ENCODE measurements around the gene FYTTD1. TPM values are rescaled to one million over a fixed set of nuclear protein-coding genes. Genes with fewer than 3 reads are reported as not detected.

The FYTTD1 gene
- polyA plus RNA-seq, 6 donors from 2014 or later, result 64.2 to 78.5 (median 68.8) TPM

DNA sequence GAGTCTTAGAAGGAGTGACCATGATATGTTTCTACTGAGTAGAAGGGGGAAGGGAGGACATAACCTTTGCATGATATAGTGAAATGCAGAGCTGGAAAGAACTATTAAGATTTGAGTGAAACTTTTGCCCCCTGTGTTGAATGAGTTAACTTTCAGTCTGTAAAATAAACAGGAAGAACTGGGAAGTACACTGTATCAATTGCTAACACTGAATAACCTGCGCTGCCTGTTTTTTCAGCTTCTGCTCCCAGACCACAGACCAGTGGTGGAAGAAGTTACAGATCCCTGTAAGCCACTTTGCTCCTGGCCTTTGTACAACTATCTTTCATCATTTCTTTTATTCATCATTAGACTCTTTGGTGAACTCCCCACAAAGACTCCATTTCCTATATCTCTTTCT is 37.7 kb downstream of the FYTTD1 start:
- H3K4me3 Mint-ChIP-seq, result peak overlapping the region in 1 of 8 donors; percentile 53
- no peaks in the 10 kb centered on the region for H3K27me3 Mint-ChIP-seq
- H3K4me1 Mint-ChIP-seq, result peaks cover 15 to 39% (median 33%) of the 10 kb centered on the region in 3 donors
- no peaks in the 10 kb centered on the region for H3K36me3 Mint-ChIP-seq
- DNase-seq (no peak), ATAC-seq (ENCODE audit: low read depth in 2 of 2) (no peak)
- H3K9me3 Mint-ChIP-seq, result no peaks in the 10 kb centered on the region
- H3K27ac Mint-ChIP-seq, result peak overlapping the region in 1 of 6 donors; percentile 25

DNA sequence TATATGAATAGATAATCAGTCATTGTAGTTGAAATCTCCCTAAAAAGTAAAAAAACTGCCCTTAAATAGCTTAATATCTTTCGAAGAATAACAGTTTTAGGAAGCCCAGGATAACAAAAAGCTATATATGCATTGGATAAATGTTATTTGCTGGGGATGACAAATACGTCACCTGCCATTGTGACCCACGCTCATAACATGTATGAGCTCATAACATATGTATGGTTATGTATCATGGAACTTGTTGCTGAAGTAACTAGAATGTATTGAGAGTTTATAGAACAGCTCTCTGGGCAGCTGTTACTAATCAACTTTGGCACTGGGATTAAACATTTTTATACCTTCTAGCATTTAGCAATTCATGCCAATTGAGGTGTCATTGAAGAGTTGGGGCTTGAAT is 39.6 kb downstream of the FYTTD1 start:
- ATAC-seq (ENCODE audit: low read depth in 2 of 2) (no peak), DNase-seq (no peak)
- H3K27me3 Mint-ChIP-seq, result no peaks in the 10 kb centered on the region
- H3K4me1 Mint-ChIP-seq, result peaks cover 24 to 45% (median 36%) of the 10 kb centered on the region in 3 donors
- no peaks in the 10 kb centered on the region for H3K9me3 Mint-ChIP-seq
- peak overlapping the region in 2 of 6 donors; percentile 94 to 96 for H3K27ac Mint-ChIP-seq
- H3K4me3 Mint-ChIP-seq, result peak overlapping the region in 2 of 8 donors; percentile 90 to 96
- no peaks in the 10 kb centered on the region for H3K36me3 Mint-ChIP-seq

DNA sequence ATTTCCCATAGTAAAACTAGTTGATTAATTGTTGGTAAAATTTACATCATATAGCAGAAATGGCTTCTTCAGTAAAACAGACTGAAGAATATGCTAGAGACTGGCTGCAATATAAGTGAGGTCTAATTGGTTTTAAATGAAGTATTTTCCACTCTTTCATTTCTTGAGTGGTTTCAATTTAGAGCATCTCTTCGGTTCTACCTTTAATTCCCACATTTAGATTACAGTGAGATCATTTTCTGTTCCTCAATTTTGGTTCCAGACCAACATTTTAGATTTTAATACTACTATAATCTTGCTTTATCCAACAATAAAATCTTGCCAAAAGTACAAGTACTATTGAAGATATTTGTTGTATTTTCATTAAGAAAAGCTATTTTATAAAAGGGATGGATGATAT is 40.4 kb downstream of the FYTTD1 start:
- H3K36me3 Mint-ChIP-seq, result no peaks in the 10 kb centered on the region
- peak; percentile 27 for DNase-seq
- no peak for ATAC-seq (ENCODE audit: low read depth in 2 of 2)
- H3K4me3 Mint-ChIP-seq, result peak overlapping the region; percentile 88 to 98 (median 96)
- no peaks in the 10 kb centered on the region for H3K27me3 Mint-ChIP-seq
- no peaks in the 10 kb centered on the region for H3K9me3 Mint-ChIP-seq
- peaks cover 23 to 46% (median 38%) of the 10 kb centered on the region in 3 donors for H3K4me1 Mint-ChIP-seq
- peak overlapping the region; percentile 94 to 99 (median 96) for H3K27ac Mint-ChIP-seq

- ATAC-seq (ENCODE audit: low read depth in 2 of 2) (peak; percentile 72 to 74), DNase-seq (peak; percentile 83)
- H3K27ac Mint-ChIP-seq, result peak within 1 kb of the TSS; percentile 94 to 99 (median 97)
- no peaks in the 10 kb centered on the region for H3K27me3 Mint-ChIP-seq
- no peaks in the 10 kb centered on the region for H3K9me3 Mint-ChIP-seq
- peak within 1 kb of the TSS; percentile 88 to 98 (median 96) for H3K4me3 Mint-ChIP-seq
- peaks cover 34 to 56% (median 51%) of the 10 kb centered on the region in 3 donors for H3K4me1 Mint-ChIP-seq
- H3K36me3 Mint-ChIP-seq, result no peaks in the 10 kb centered on the region
These were observed 41.6 kb downstream of the FYTTD1 start, which contains the start of gene LRCH3 for GRCh38 chr3:197791113-197791891. Gene LRCH3 (plus strand): TSS chr3:197791254. CDS start chr3:197791279, 25 bp downstream.

- DNase-seq, result no peak
These were observed 42.4 kb downstream of the FYTTD1 start for GRCh38 chr3:197791892-197792647.

GRCh38 chr3:197793247-197793646 is 43.6 kb downstream of the FYTTD1 start:
- ATAC-seq (ENCODE audit: low read depth in 2 of 2), result no peak
- Mint-ChIP-seq H3K36me3 (no peaks in the 10 kb centered on the region), H3K4me1 (peaks cover 47 to 75% (median 66%) of the 10 kb centered on the region in 3 donors)

More at GRCh38 chr3:197791892-197792647, 42.4 kb downstream of the FYTTD1 start:
- Mint-ChIP-seq H3K36me3 (no peaks in the 10 kb centered on the region), H3K4me3 (peak overlapping the region; percentile 88 to 98 (median 96)), H3K27ac (peak overlapping the region; percentile 94 to 99 (median 97)), H3K9me3 (no peaks in the 10 kb centered on the region), H3K27me3 (no peaks in the 10 kb centered on the region), H3K4me1 (peaks cover 39 to 64% (median 58%) of the 10 kb centered on the region in 3 donors)
- peak; percentile 32 to 37 for ATAC-seq (ENCODE audit: low read depth in 2 of 2)

GRCh38 chr3:197794115-197794514 is 44.4 kb downstream of the FYTTD1 start:
- no peaks in the 10 kb centered on the region for H3K9me3 Mint-ChIP-seq
- ATAC-seq (ENCODE audit: low read depth in 2 of 2) (no peak), DNase-seq (no peak)
- peak overlapping the region in 3 of 8 donors; percentile 10 to 96 (median 34) for H3K4me3 Mint-ChIP-seq
- H3K36me3 Mint-ChIP-seq, result no peaks in the 10 kb centered on the region
- no peaks in the 10 kb centered on the region for H3K27me3 Mint-ChIP-seq
- peaks cover 53 to 84% (median 75%) of the 10 kb centered on the region in 3 donors for H3K4me1 Mint-ChIP-seq
- peak overlapping the region in 3 of 6 donors; percentile 12 to 94 (median 74) for H3K27ac Mint-ChIP-seq

More at GRCh38 chr3:197793247-197793646, 43.6 kb downstream of the FYTTD1 start:
- Mint-ChIP-seq H3K4me3 (peak overlapping the region in 6 of 8 donors; percentile 14 to 96 (median 57)), H3K9me3 (no peaks in the 10 kb centered on the region), H3K27ac (peak overlapping the region in 5 of 6 donors; percentile 36 to 94 (median 70)), H3K27me3 (no peaks in the 10 kb centered on the region)
- DNase-seq, result no peak

- peak overlapping the region in 1 of 6 donors; percentile 24 for H3K27ac Mint-ChIP-seq
- no peak overlapping the region for H3K4me3 Mint-ChIP-seq
- DNase-seq, result no peak
- H3K27me3 Mint-ChIP-seq, result no peaks in the 10 kb centered on the region
- ATAC-seq (ENCODE audit: low read depth in 2 of 2), result no peak
- no peaks in the 10 kb centered on the region for H3K9me3 Mint-ChIP-seq
- H3K4me1 Mint-ChIP-seq, result peaks cover 49 to 83% (median 73%) of the 10 kb centered on the region in 3 donors
- H3K36me3 Mint-ChIP-seq, result no peaks in the 10 kb centered on the region
These were observed 45.5 kb downstream of the FYTTD1 start for GRCh38 chr3:197795200-197795599.

- DNase-seq (no peak), ATAC-seq (ENCODE audit: low read depth in 2 of 2) (no peak)
- Mint-ChIP-seq H3K4me1 (peaks cover 55 to 86% (median 79%) of the 10 kb centered on the region in 3 donors), H3K36me3 (no peaks in the 10 kb centered on the region), H3K27me3 (no peaks in the 10 kb centered on the region), H3K9me3 (no peaks in the 10 kb centered on the region), H3K4me3 (no peak overlapping the region), H3K27ac (peak overlapping the region in 5 of 6 donors; percentile 2 to 81 (median 68))
These were observed 46.4 kb downstream of the FYTTD1 start for GRCh38 chr3:197796087-197796486.

- peaks cover 56 to 83% (median 80%) of the 10 kb centered on the region in 3 donors for H3K4me1 Mint-ChIP-seq
- no peaks in the 10 kb centered on the region for H3K36me3 Mint-ChIP-seq
- H3K27ac Mint-ChIP-seq, result peak overlapping the region in 5 of 6 donors; percentile 3 to 79 (median 43)
- peak in 1 of 2 donors; percentile 18 for ATAC-seq (ENCODE audit: low read depth in 2 of 2)
- no peak for DNase-seq
- no peaks in the 10 kb centered on the region for H3K27me3 Mint-ChIP-seq
- H3K9me3 Mint-ChIP-seq, result no peaks in the 10 kb centered on the region
- no peak overlapping the region for H3K4me3 Mint-ChIP-seq
These were observed 49.2 kb downstream of the FYTTD1 start for GRCh38 chr3:197798863-197799262.

DNA sequence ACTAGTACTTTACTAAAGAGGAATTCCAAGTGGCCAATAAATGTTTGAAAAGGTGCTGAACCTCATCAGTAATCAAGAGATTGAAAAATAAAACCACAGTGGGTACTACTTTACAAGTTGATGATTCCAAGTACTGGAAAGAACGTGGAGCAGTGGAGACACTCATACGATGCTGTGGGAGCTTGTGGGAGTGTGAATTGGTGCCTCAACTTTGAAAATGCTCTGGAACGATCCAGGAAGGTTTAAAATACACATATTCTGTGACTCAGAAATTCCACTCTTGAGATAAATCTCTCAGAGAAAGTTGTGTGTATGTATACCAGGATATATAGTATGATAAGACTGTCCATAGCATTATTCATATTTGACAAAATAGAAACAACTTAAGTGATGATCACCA is 50.7 kb downstream of the FYTTD1 start:
- Mint-ChIP-seq H3K4me3 (no peak overlapping the region), H3K4me1 (peaks cover 51 to 74% (median 67%) of the 10 kb centered on the region in 3 donors), H3K27ac (peak overlapping the region; percentile 9 to 77 (median 56)), H3K9me3 (no peaks in the 10 kb centered on the region), H3K27me3 (no peaks in the 10 kb centered on the region), H3K36me3 (no peaks in the 10 kb centered on the region)
- DNase-seq (no peak), ATAC-seq (ENCODE audit: low read depth in 2 of 2) (no peak)

- H3K36me3 Mint-ChIP-seq, result no peaks in the 10 kb centered on the region
- ATAC-seq (ENCODE audit: low read depth in 2 of 2), result peak; percentile 66 to 67
- no peak overlapping the region for H3K4me3 Mint-ChIP-seq
- DNase-seq, result peak; percentile 29
- peak overlapping the region; percentile 35 to 87 (median 66) for H3K27ac Mint-ChIP-seq
- H3K4me1 Mint-ChIP-seq, result peaks cover 40 to 62% (median 49%) of the 10 kb centered on the region in 3 donors
- no peaks in the 10 kb centered on the region for H3K9me3 Mint-ChIP-seq
- H3K27me3 Mint-ChIP-seq, result no peaks in the 10 kb centered on the region
These were observed 52.5 kb downstream of the FYTTD1 start for GRCh38 chr3:197801891-197802778.
